ENCODE results near the gene KANSL1L.

DNA sequence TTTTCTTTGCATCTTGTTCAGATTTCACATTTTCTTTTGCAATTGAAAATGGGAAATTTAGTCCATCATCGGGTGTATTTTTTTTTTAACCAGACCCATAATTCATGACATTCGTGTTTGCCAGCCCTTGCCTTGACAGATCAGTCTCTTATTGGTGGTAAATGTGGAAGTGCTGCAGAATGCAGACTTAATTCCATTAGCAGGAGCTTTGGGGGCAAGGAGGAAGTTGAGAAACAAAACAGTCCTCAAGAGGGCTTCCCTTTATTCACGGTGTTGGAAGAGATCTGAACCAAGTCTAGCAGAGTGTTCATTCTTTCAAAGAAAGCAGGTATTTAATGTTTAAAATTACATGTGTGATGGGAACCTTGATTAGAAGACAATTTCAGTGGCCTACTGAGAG, 185.3 kb downstream of the KANSL1L start:
- TF ChIP-seq POLR2A (IDR thresholded peaks at IDR 0.05) (no peak), EP300 (IDR thresholded peaks at IDR 0.05) (no peak)
- TF ChIP-seq, protein P1, sequence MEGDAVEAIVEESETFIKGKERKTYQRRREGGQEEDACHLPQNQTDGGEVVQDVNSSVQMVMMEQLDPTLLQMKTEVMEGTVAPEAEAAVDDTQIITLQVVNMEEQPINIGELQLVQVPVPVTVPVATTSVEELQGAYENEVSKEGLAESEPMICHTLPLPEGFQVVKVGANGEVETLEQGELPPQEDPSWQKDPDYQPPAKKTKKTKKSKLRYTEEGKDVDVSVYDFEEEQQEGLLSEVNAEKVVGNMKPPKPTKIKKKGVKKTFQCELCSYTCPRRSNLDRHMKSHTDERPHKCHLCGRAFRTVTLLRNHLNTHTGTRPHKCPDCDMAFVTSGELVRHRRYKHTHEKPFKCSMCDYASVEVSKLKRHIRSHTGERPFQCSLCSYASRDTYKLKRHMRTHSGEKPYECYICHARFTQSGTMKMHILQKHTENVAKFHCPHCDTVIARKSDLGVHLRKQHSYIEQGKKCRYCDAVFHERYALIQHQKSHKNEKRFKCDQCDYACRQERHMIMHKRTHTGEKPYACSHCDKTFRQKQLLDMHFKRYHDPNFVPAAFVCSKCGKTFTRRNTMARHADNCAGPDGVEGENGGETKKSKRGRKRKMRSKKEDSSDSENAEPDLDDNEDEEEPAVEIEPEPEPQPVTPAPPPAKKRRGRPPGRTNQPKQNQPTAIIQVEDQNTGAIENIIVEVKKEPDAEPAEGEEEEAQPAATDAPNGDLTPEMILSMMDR (IDR thresholded peaks at IDR 0.05), result no peak

Measured in suprapubic skin (tissue), 3 donors.